ENCODE measurements around the gene PLEKHA5. TPM values are rescaled to one million over a fixed set of nuclear protein-coding genes. Genes with fewer than 3 reads are reported as not detected.

PLEKHA5 gene
- total RNA-seq, 4 donors from 2014 or later, result 21.3 to 22.9 (median 21.4) TPM

DNA sequence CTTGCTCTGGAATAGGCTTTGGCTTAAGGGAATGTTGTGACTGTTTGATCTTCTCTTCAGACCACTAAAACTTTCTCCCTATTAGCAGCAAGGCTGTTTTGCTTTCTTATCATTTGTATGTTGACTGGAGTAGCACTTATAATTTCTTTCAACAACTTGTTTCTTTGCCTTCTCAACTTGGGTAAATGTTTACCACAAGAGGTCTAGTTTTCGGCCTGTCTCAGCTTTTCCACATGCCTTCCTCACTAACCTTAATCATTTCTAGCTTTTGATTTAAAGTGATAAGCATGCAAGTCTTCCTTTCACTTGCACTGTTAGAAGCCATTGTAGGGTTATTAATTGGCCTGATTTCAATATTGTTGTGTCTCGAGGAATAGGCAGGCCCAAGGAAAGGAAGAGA, 183.1 kb downstream of the PLEKHA5 start:
- TF ChIP-seq EP300 (IDR thresholded peaks at IDR 0.05), result no peak
- TF ChIP-seq POLR2A (IDR thresholded peaks at IDR 0.05), result no peak
- TF ChIP-seq, protein P1, sequence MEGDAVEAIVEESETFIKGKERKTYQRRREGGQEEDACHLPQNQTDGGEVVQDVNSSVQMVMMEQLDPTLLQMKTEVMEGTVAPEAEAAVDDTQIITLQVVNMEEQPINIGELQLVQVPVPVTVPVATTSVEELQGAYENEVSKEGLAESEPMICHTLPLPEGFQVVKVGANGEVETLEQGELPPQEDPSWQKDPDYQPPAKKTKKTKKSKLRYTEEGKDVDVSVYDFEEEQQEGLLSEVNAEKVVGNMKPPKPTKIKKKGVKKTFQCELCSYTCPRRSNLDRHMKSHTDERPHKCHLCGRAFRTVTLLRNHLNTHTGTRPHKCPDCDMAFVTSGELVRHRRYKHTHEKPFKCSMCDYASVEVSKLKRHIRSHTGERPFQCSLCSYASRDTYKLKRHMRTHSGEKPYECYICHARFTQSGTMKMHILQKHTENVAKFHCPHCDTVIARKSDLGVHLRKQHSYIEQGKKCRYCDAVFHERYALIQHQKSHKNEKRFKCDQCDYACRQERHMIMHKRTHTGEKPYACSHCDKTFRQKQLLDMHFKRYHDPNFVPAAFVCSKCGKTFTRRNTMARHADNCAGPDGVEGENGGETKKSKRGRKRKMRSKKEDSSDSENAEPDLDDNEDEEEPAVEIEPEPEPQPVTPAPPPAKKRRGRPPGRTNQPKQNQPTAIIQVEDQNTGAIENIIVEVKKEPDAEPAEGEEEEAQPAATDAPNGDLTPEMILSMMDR (IDR thresholded peaks at IDR 0.05), result no peak
- H3K4me3 ChIP-seq, result no peak overlapping the region
- H3K27me3 ChIP-seq, result no peaks in the 10 kb centered on the region
- no peaks in the 10 kb centered on the region for H3K4me1 ChIP-seq
- no peak for DNase-seq (ENCODE audit: low spot score in 2 of 2)
- WGBS, 2 donors, result 73% methylated on average over 2 of the region's 2 CpGs
- no peak overlapping the region for H3K27ac ChIP-seq
- no peaks in the 10 kb centered on the region for H3K36me3 ChIP-seq
- H3K9me3 ChIP-seq, result no peaks in the 10 kb centered on the region

DNA sequence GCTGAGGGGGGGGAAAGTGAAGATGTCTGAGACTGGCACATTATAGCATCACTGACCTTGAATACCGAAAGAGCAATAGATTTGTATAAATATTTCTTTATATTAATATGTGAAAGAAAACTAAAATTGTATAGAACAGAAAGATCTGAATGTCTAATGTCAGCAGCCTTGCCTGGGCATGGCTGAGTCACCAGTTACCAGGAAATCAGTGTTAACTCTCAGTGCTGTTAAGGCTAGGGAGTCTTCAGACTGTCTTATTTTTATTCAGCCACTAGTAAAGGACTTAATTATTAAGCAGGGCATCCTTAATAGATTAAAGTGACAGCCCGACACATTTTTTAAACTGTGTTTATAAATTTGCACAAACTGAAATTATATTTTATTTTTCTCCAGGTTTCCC, 186.9 kb downstream of the PLEKHA5 start:
- no peak for DNase-seq (ENCODE audit: low spot score in 2 of 2)
- no peaks in the 10 kb centered on the region for H3K27me3 ChIP-seq
- WGBS, 2 donors, result 63 to 85% methylated on average over 2 of the region's 2 CpGs
- no peak overlapping the region for H3K27ac ChIP-seq
- no peaks in the 10 kb centered on the region for H3K36me3 ChIP-seq
- no peak for TF ChIP-seq EP300 (IDR thresholded peaks at IDR 0.05)
- TF ChIP-seq POLR2A (IDR thresholded peaks at IDR 0.05), result no peak
- TF ChIP-seq, protein P1 (IDR thresholded peaks at IDR 0.05), result no peak
- H3K9me3 ChIP-seq, result no peaks in the 10 kb centered on the region
- no peak overlapping the region for H3K4me3 ChIP-seq
- no peaks in the 10 kb centered on the region for H3K4me1 ChIP-seq

DNA sequence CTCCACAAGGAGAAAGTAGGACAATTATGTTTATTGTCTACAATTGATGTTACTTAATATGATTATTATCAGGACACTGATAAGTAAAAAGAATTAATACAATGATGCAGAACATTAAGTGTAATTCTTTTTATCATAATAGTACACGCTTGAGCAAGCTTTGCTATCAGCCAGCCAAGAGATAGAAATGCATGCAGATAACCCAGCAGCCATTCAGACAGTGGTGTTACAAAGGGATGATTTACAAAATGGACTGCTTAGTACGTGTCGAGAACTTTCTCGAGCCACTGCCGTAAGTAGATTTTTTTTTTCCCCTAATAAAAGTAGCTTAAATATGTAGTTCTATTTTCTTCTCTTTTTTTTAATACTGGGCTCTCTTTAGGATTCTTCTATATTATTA, 192.8 kb downstream of the PLEKHA5 start:
- H3K9me3 ChIP-seq, result peaks cover 0 to 6% (median 0%) of the 10 kb centered on the region in 4 donors
- TF ChIP-seq POLR2A (IDR thresholded peaks at IDR 0.05) (no peak), EP300 (IDR thresholded peaks at IDR 0.05) (no peak)
- TF ChIP-seq, protein P1 (IDR thresholded peaks at IDR 0.05), result no peak

DNA sequence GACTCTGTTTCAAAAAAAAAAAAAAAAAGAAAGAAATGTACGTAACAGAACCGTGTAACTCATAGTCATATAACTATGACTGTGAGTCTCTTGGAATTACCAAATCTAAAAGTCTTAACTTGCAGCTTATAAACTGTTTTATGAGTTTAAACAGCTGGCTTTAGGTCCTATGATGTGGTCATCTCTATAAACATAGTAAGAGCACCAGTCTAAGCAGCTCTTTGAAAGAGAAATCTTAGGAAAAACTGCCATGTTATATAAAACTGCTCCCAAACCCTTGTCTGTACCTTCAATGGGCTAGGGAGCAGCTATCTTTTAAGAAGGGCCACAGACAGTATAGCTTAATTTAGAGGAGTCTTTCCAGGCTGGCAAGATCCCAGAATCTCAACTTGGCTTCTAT, 194.3 kb downstream of the PLEKHA5 start:
- peaks cover 0 to 52% (median 0%) of the 10 kb centered on the region in 3 donors for H3K36me3 ChIP-seq

More for the DNA sequence above, 192.8 kb downstream of the PLEKHA5 start:
- no peaks in the 10 kb centered on the region for H3K27me3 ChIP-seq
- 93 to 94% methylated on average over 5 of the region's 5 CpGs for WGBS, 2 donors
- H3K4me1 ChIP-seq, result no peaks in the 10 kb centered on the region
- H3K4me3 ChIP-seq, result no peak overlapping the region
- DNase-seq (ENCODE audit: low spot score in 2 of 2), result no peak
- H3K36me3 ChIP-seq, result peaks cover 0 to 51% (median 0%) of the 10 kb centered on the region in 3 donors
- no peak overlapping the region for H3K27ac ChIP-seq

DNA sequence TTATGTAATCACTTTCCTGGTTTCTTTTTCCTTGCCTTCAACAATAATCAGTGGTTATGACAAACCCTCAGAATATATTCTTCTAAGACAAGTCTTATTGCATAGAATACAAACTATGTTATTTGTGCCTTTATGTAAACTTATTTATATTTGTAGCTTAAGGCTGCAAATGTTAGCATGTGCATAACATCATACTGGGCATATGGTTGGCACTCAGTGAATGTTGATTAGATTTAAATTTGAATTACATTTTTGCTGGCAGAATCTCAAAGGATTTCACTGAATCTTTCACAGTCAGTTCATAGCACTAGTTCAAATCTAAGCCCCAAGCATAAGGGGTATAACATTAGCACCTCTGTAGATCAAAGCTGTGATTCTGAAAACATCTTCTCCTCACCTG, 196.6 kb downstream of the PLEKHA5 start:
- Histone ChIP-seq H3K27ac (no peak overlapping the region), H3K4me3 (no peak overlapping the region), H3K36me3 (peaks cover 0 to 52% (median 0%) of the 10 kb centered on the region in 3 donors), H3K27me3 (no peaks in the 10 kb centered on the region), H3K9me3 (peaks cover 0 to 6% (median 0%) of the 10 kb centered on the region in 4 donors), H3K4me1 (no peaks in the 10 kb centered on the region)
- TF ChIP-seq, protein P1 (IDR thresholded peaks at IDR 0.05), result no peak
- no peak for TF ChIP-seq POLR2A (IDR thresholded peaks at IDR 0.05)
- TF ChIP-seq EP300 (IDR thresholded peaks at IDR 0.05), result no peak
- DNase-seq (ENCODE audit: low spot score in 2 of 2), result no peak

More for the DNA sequence above, 194.3 kb downstream of the PLEKHA5 start:
- Histone ChIP-seq H3K27ac (no peak overlapping the region), H3K4me1 (no peaks in the 10 kb centered on the region), H3K9me3 (peaks cover 0 to 6% (median 0%) of the 10 kb centered on the region in 4 donors), H3K4me3 (no peak overlapping the region), H3K27me3 (no peaks in the 10 kb centered on the region)
- DNase-seq (ENCODE audit: low spot score in 2 of 2), result no peak
- 25 to 35% methylated on average over 2 of the region's 2 CpGs for WGBS, 2 donors
- TF ChIP-seq, protein P1 (IDR thresholded peaks at IDR 0.05), result no peak
- TF ChIP-seq EP300 (IDR thresholded peaks at IDR 0.05) (no peak), POLR2A (IDR thresholded peaks at IDR 0.05) (no peak)
